H54 (cell line): ENCODE data around the gene TBC1D2B.
"Not testable (repeated sequence)": the region's sequence is repeated elsewhere in the genome, so short reads cannot be mapped to it uniquely, and the experiment has no call there.

ENCODE experiments used
- DNase-seq: peaks from one replicate; pipeline ENCODE4 v3.0.0; 2011; ENCODE audit warnings: low spot score, mixed read lengths; ENCODE audit not compliant: insufficient read length
- FAIRE-seq: peaks from 3 replicates; lab custom pipeline; 2011; peaks lifted over from hg19 to GRCh38; lab: Jason Lieb, UNC
- POLR2A ChIP-seq: IDR thresholded peaks from 2 replicates; pipeline ENCODE4 v1.6.1; 2011; ENCODE audit warnings: low read depth, mild to moderate bottlenecking, low read length

TBC1D2B gene

GRCh38 chr15:77980098-77980497 is 97.4 kb downstream of the TBC1D2B start:
- TF ChIP-seq POLR2A, result no peak
- FAIRE-seq (no peak), DNase-seq (no peak)

- peak; percentile 19 for DNase-seq
- not testable (repeated sequence) for FAIRE-seq
Observed at GRCh38 chr15:77979157-77979556, 98.4 kb downstream of the TBC1D2B start.

- not testable (repeated sequence) for FAIRE-seq, DNase-seq
Observed at GRCh38 chr15:77978759-77979145, 98.8 kb downstream of the TBC1D2B start.

- not testable (repeated sequence) for DNase-seq, FAIRE-seq
Observed at GRCh38 chr15:77977903-77978758, 99.4 kb downstream of the TBC1D2B start.

GRCh38 chr15:77976760-77977525 is 100.6 kb downstream of the TBC1D2B start:
- not testable (repeated sequence) for DNase-seq, FAIRE-seq

- not testable (repeated sequence) for DNase-seq, FAIRE-seq
Observed at GRCh38 chr15:77976095-77976450, 101.4 kb downstream of the TBC1D2B start.

- no peak for TF ChIP-seq POLR2A
- no peak for FAIRE-seq
- DNase-seq, result no peak
Observed at GRCh38 chr15:77975332-77976094, 102.0 kb downstream of the TBC1D2B start.

GRCh38 chr15:77974416-77975331 is 102.8 kb downstream of the TBC1D2B start:
- DNase-seq, result no peak
- FAIRE-seq, result no peak
- no peak for TF ChIP-seq POLR2A

GRCh38 chr15:77974098-77974414 is 103.5 kb downstream of the TBC1D2B start:
- FAIRE-seq, result no peak

GRCh38 chr15:77973273-77974097 is 104.0 kb downstream of the TBC1D2B start:
- DNase-seq, result not testable (repeated sequence)

More at GRCh38 chr15:77974098-77974414, 103.5 kb downstream of the TBC1D2B start:
- peak; percentile 46 for DNase-seq
- TF ChIP-seq POLR2A, result no peak

GRCh38 chr15:77972706-77973105 is 104.8 kb downstream of the TBC1D2B start:
- not testable (repeated sequence) for DNase-seq, FAIRE-seq

More at GRCh38 chr15:77973273-77974097, 104.0 kb downstream of the TBC1D2B start:
- not testable (repeated sequence) for FAIRE-seq

GRCh38 chr15:77971875-77972274 is 105.6 kb downstream of the TBC1D2B start:
- not testable (repeated sequence) for FAIRE-seq, DNase-seq

GRCh38 chr15:77970813-77971360 is 106.6 kb downstream of the TBC1D2B start:
- not testable (repeated sequence) for DNase-seq, FAIRE-seq
